H9 (cell line): ENCODE data around the gene VAMP2. TPM values are rescaled to one million over a fixed set of nuclear protein-coding genes. Genes with fewer than 3 reads are reported as not detected.

ENCODE experiments used
- DNase-seq: peaks from one replicate; pipeline ENCODE4 v3.0.0-alpha.2; 2017
- H2AFZ ChIP-seq: one replicate; pipeline ENCODE4 v1.6.1; 2013; ENCODE audit warnings: mild to moderate bottlenecking, low read length, control low read depth, moderate library complexity
- H2AK5ac ChIP-seq: 2 replicates; pipeline ENCODE4 v1.6.1; 2013; ENCODE audit warnings: low read length, control low read depth, mixed read lengths; ENCODE audit not compliant: insufficient read length
- H2BK120ac ChIP-seq: one replicate; pipeline ENCODE4 v1.6.1; 2013; ENCODE audit warnings: low read depth, mild to moderate bottlenecking, low read length, control low read depth, inconsistent platforms; ENCODE audit not compliant: poor library complexity, severe bottlenecking
- H2BK12ac ChIP-seq: 2 replicates; pipeline ENCODE4 v1.6.1; 2013; ENCODE audit warnings: low read length, control low read depth, mixed read lengths, low read depth; ENCODE audit not compliant: insufficient read length
- H2BK15ac ChIP-seq: 2 replicates; pipeline ENCODE4 v1.6.1; 2013; ENCODE audit warnings: low read depth, low read length, control low read depth
- H2BK20ac ChIP-seq: one replicate; pipeline ENCODE4 v1.6.1; 2013; ENCODE audit warnings: low read depth, mild to moderate bottlenecking, low read length, control low read depth, inconsistent platforms; ENCODE audit not compliant: poor library complexity, severe bottlenecking
- H2BK5ac ChIP-seq: 2 replicates; pipeline ENCODE4 v1.6.1; 2013; ENCODE audit warnings: low read length, control low read depth, mixed read lengths; ENCODE audit not compliant: insufficient read length
- H3K14ac ChIP-seq: 2 replicates; pipeline ENCODE4 v1.6.1; 2013; ENCODE audit warnings: low read length, control low read depth; ENCODE audit not compliant: insufficient read depth
- H3K18ac ChIP-seq: 2 replicates; pipeline ENCODE4 v1.6.1; 2013; ENCODE audit warnings: low read depth, mild to moderate bottlenecking, mixed read lengths, low read length, control low read depth; ENCODE audit not compliant: insufficient read length
- H3K23ac ChIP-seq: 2 replicates; pipeline ENCODE4 v1.6.1; 2013; ENCODE audit warnings: low read length, control low read depth, mixed read lengths, low read depth; ENCODE audit not compliant: insufficient read length
- H3K23me2 ChIP-seq: 2 replicates; pipeline ENCODE4 v1.6.1; 2013; ENCODE audit warnings: low read depth, mild to moderate bottlenecking, mixed read lengths, low read length, control low read depth; ENCODE audit not compliant: insufficient read length, poor library complexity, severe bottlenecking
- H3K27ac ChIP-seq: 2 replicates; pipeline ENCODE4 v1.5.1; 2013; ENCODE audit warnings: low read length, control low read depth, mixed read lengths, low read depth; ENCODE audit not compliant: insufficient read length
- H3K27me3 ChIP-seq: 2 replicates; pipeline ENCODE4 v1.6.1; 2013; ENCODE audit warnings: low read length, control low read depth, inconsistent platforms; ENCODE audit not compliant: insufficient read depth
- H3K4ac ChIP-seq: 2 replicates; pipeline ENCODE4 v1.6.1; 2013; ENCODE audit warnings: low read depth, mild to moderate bottlenecking, control low read depth, inconsistent platforms, low read length, moderate library complexity
- H3K4me1 ChIP-seq: 2 replicates; pipeline ENCODE4 v1.6.1; 2013; ENCODE audit warnings: low read length, control low read depth, inconsistent platforms; ENCODE audit not compliant: insufficient read depth
- H3K4me2 ChIP-seq: 2 replicates; pipeline ENCODE4 v1.6.1; 2013; ENCODE audit warnings: low read length, control low read depth, mixed read lengths; ENCODE audit not compliant: insufficient read length, insufficient read depth
- H3K56ac ChIP-seq: 2 replicates; pipeline ENCODE4 v1.6.1; 2013; ENCODE audit warnings: low read depth, mild to moderate bottlenecking, mixed read lengths, low read length, control low read depth; ENCODE audit not compliant: insufficient read length
- H3K79me1 ChIP-seq: 2 replicates; pipeline ENCODE4 v1.6.1; 2013; ENCODE audit warnings: low read depth, mild to moderate bottlenecking, moderate library complexity, low read length, control low read depth, inconsistent platforms; ENCODE audit not compliant: insufficient read depth, poor library complexity, severe bottlenecking
- H3K79me2 ChIP-seq: 2 replicates; pipeline ENCODE4 v1.6.1; 2013; ENCODE audit warnings: low read length, control low read depth, inconsistent platforms; ENCODE audit not compliant: insufficient read depth
- H3K9ac ChIP-seq: 2 replicates; pipeline ENCODE4 v1.6.1; 2013; ENCODE audit warnings: low read length, control low read depth, mixed read lengths; ENCODE audit not compliant: insufficient read length; ENCODE audit errors: extremely low read depth
- H3K9me3 ChIP-seq: one replicate; pipeline ENCODE4 v1.6.1; 2013; ENCODE audit warnings: low read depth, low read length, inconsistent platforms; ENCODE audit not compliant: control insufficient read depth
- H3T11ph ChIP-seq: one replicate; pipeline ENCODE4 v1.6.1; 2013; ENCODE audit warnings: mild to moderate bottlenecking, low read length, control low read depth, inconsistent platforms
- H4K20me1 ChIP-seq: one replicate; pipeline ENCODE4 v1.6.1; 2013; ENCODE audit not compliant: control insufficient read depth, insufficient read length, insufficient read depth
- H4K5ac ChIP-seq: 2 replicates; pipeline ENCODE4 v1.6.1; 2013; ENCODE audit warnings: low read depth, mild to moderate bottlenecking, mixed read lengths, low read length, control low read depth; ENCODE audit not compliant: insufficient read length
- H4K8ac ChIP-seq: replicated peaks from 2 replicates; pipeline ENCODE4 v1.6.1; 2013; ENCODE audit warnings: low read length, control low read depth, mixed read lengths, low read depth; ENCODE audit not compliant: insufficient read length
- H4K91ac ChIP-seq: 2 replicates; pipeline ENCODE4 v1.6.1; 2013; ENCODE audit warnings: low read depth, mild to moderate bottlenecking, moderate library complexity, mixed read lengths, low read length, control low read depth; ENCODE audit not compliant: insufficient read length
- H3K27ac Mint-ChIP-seq, 3 experiments: 2 replicates in 2 of 3; 3 replicates in 1 of 3; pipeline ENCODE4 v1.8.0; 2020 to 2021; ENCODE audit warnings: mixed read lengths in 3 of 3, mild to moderate bottlenecking in 1 of 3, moderate library complexity in 1 of 3
- H3K27me3 Mint-ChIP-seq: 2 replicates; pipeline ENCODE4 v1.8.0; 2021; ENCODE audit warnings: low read depth, mild to moderate bottlenecking, moderate library complexity, mixed read lengths
- H3K36me3 Mint-ChIP-seq, 3 experiments: 2 replicates in 2 of 3; 3 replicates in 1 of 3; pipeline ENCODE4 v1.8.0; 2020 to 2021; ENCODE audit warnings: low read depth in 3 of 3, mixed read lengths in 3 of 3; ENCODE audit not compliant: insufficient read depth in 1 of 3
- H3K4me1 Mint-ChIP-seq, 2 experiments: 2 replicates each; pipeline ENCODE4 v1.8.0; 2020; ENCODE audit warnings: mixed read lengths in 2 of 2
- H3K4me3 Mint-ChIP-seq, 2 experiments: 2 replicates in 1 of 2; 3 replicates in 1 of 2; pipeline ENCODE4 v1.8.0; 2020 to 2021; ENCODE audit warnings: mild to moderate bottlenecking in 2 of 2, mixed read lengths in 2 of 2, moderate library complexity in 1 of 2
- H3K9me3 Mint-ChIP-seq, 2 experiments: 2 replicates in 1 of 2; 3 replicates in 1 of 2; pipeline ENCODE4 v1.8.0; 2020; ENCODE audit warnings: mild to moderate bottlenecking in 2 of 2, mixed read lengths in 2 of 2, moderate library complexity in 1 of 2
- WGBS: extraction: QIAGEN DNeasy Blood & Tissue Kit; methylation state at CpG from one replicate; pipeline ENCODE4 v1.1.7; 2013; ENCODE audit warnings: missing lambda C conversion rate, low lambda C conversion rate, mixed read lengths; ENCODE audit not compliant: insufficient read length; ENCODE audit errors: extremely low coverage; 5-methylcytosine and 5-hydroxymethylcytosine counted together
- total RNA-seq: library from RNA; stranded (reverse); gene quantifications from 2 replicates; pipeline ENCODE4 v1.2.1, GENCODE V29; 2021
- TF ChIP-seq, protein P1 (sequence below): fragments of 200-600 bp; sonication (generic); conservative IDR thresholded peaks from 3 replicates; pipeline ENCODE4 v1.8.0; 2021; ENCODE audit warnings: antibody characterized with exemption, mild to moderate bottlenecking

The VAMP2 gene
- total RNA-seq, 1 experiment from 2014 or later = 22.8 TPM

DNA sequence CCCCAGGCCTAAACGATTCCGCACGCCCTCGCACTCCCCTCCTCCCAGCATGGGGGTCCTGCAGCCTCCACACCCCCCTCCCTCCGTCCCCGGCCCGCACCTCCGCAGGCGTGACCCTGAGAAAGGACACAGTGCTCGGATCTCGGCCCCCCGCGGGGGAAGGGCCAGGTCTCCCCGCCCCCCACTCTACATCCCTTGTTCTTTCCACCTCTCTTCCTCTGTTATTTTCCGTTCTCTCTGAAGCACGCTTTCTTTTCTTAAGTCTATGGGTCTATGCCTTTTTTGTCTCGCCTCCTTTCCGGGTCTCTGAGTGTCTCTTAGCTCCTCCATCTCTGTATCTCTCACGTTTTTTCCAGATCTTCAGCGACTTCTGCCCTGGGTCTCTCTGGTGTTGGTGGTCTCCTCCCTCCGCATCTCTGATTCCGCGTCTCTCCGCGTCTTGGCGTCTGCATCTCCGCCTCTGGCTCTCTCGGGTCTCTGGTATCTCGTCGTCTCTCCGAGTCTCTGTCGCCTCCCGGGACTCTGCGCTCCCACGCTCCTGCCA is 36.7 kb downstream of the VAMP2 start:
- peak; percentile 74 for DNase-seq
- Histone ChIP-seq H4K20me1 (no peaks in the 10 kb centered on the region), H3K9ac (no peak overlapping the region), H2BK15ac (no peak overlapping the region), H3T11ph (no peak overlapping the region), H3K9me3 (no peaks in the 10 kb centered on the region), H2AFZ (no peak overlapping the region), H3K79me1 (no peaks in the 10 kb centered on the region), H2BK120ac (no peak overlapping the region), H3K4ac (no peak overlapping the region), H2BK5ac (no peak overlapping the region), H2BK20ac (no peak overlapping the region), H3K4me2 (peak overlapping the region; percentile 66), H4K8ac (no peak overlapping the region), H3K18ac (no peak overlapping the region), H3K56ac (no peak overlapping the region), H2BK12ac (no peak overlapping the region), H2AK5ac (no peak overlapping the region), H3K23ac (no peak overlapping the region), H3K23me2 (peaks cover 44% of the 10 kb centered on the region), H4K91ac (no peak overlapping the region), H3K27ac (no peak overlapping the region), H3K79me2 (no peaks in the 10 kb centered on the region), H3K4me1 (no peaks in the 10 kb centered on the region; the same call in 1 of the 2 replicates), H4K5ac (no peak overlapping the region), H3K14ac (no peak overlapping the region), H3K27me3 (peaks cover 34% of the 10 kb centered on the region)
- H3K27me3 Mint-ChIP-seq = peaks cover 87% of the 10 kb centered on the region
- H3K4me1 Mint-ChIP-seq = peaks cover 40 to 41% of the 10 kb centered on the region in 2 experiments
- H3K9me3 Mint-ChIP-seq = peaks cover 2 to 8% of the 10 kb centered on the region in 2 experiments; a peak in 3 of 5 replicates
- peak overlapping the region; percentile 91 to 93 for H3K4me3 Mint-ChIP-seq
- no CpG with 5 or more reads among the region's 35 CpGs for WGBS
- no peak overlapping the region for H3K27ac Mint-ChIP-seq
- TF ChIP-seq, protein P1, sequence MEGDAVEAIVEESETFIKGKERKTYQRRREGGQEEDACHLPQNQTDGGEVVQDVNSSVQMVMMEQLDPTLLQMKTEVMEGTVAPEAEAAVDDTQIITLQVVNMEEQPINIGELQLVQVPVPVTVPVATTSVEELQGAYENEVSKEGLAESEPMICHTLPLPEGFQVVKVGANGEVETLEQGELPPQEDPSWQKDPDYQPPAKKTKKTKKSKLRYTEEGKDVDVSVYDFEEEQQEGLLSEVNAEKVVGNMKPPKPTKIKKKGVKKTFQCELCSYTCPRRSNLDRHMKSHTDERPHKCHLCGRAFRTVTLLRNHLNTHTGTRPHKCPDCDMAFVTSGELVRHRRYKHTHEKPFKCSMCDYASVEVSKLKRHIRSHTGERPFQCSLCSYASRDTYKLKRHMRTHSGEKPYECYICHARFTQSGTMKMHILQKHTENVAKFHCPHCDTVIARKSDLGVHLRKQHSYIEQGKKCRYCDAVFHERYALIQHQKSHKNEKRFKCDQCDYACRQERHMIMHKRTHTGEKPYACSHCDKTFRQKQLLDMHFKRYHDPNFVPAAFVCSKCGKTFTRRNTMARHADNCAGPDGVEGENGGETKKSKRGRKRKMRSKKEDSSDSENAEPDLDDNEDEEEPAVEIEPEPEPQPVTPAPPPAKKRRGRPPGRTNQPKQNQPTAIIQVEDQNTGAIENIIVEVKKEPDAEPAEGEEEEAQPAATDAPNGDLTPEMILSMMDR = no peak
- H3K36me3 Mint-ChIP-seq = no peaks in the 10 kb centered on the region; a peak in 1 of 7 replicates
